ENCODE measurements around the gene DBNDD2.

The DBNDD2 gene

DNA sequence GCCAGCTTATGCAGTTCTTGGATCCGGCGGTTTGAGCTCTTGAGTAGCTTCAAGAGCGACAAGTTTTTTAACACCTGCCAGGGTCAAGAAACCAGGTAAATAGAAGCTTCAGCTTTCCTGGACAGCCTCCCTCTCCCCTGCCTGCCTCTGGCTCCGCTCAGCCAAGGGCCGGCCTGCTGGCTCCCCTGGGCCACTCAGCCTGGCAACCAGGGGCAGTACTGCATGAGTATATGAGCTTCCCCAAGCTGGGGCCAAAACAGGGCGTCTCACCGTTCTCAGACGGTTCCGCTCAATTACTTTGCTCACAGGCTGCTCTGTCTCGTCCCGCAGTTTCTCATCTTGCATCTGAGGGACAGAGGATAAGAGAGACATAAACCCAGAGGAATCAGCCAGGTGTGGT, 30.8 kb upstream of the DBNDD2 start:
- no peak for TF ChIP-seq TAF1 (IDR thresholded peaks at IDR 0.05; ENCODE audit: borderline replicate concordance, insufficient read depth, low read length)
- TF ChIP-seq FOXP2 (optimal IDR thresholded peaks at IDR 0.05; ENCODE audit: borderline replicate concordance, extremely low read depth, extremely low read length, insufficient read depth) = no peak
- TF ChIP-seq POLR2AphosphoS5 (IDR thresholded peaks at IDR 0.05; ENCODE audit: low read depth, low read length) = no peak
- no peak for TF ChIP-seq SIN3A (IDR thresholded peaks at IDR 0.05; ENCODE audit: borderline replicate concordance, insufficient read depth, low read length)
- TF ChIP-seq, protein P1, sequence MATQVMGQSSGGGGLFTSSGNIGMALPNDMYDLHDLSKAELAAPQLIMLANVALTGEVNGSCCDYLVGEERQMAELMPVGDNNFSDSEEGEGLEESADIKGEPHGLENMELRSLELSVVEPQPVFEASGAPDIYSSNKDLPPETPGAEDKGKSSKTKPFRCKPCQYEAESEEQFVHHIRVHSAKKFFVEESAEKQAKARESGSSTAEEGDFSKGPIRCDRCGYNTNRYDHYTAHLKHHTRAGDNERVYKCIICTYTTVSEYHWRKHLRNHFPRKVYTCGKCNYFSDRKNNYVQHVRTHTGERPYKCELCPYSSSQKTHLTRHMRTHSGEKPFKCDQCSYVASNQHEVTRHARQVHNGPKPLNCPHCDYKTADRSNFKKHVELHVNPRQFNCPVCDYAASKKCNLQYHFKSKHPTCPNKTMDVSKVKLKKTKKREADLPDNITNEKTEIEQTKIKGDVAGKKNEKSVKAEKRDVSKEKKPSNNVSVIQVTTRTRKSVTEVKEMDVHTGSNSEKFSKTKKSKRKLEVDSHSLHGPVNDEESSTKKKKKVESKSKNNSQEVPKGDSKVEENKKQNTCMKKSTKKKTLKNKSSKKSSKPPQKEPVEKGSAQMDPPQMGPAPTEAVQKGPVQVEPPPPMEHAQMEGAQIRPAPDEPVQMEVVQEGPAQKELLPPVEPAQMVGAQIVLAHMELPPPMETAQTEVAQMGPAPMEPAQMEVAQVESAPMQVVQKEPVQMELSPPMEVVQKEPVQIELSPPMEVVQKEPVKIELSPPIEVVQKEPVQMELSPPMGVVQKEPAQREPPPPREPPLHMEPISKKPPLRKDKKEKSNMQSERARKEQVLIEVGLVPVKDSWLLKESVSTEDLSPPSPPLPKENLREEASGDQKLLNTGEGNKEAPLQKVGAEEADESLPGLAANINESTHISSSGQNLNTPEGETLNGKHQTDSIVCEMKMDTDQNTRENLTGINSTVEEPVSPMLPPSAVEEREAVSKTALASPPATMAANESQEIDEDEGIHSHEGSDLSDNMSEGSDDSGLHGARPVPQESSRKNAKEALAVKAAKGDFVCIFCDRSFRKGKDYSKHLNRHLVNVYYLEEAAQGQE (IDR thresholded peaks at IDR 0.05; ENCODE audit: insufficient read depth in 1 of 2, low read depth in 2 of 2, low read length in 2 of 2) = no peak

DNA sequence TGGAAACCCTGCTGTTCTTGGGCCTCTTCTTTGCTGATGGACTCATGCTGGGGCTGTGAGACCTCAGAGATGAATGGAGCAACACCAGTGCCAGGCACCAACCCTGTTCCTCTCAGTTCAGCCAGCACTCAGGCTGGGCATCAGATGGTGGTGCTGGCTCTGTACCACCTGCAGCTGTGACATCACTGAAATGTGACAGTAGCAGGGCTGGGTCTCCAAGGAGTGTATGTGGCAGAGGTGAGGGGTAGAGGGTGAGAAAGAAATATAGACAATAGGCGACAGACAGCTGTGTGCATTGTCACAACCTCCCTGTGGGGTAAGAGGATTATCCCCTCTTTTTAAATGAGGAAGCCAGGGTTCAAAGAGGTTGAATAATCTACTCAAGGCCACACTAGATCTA, 29.9 kb upstream of the DBNDD2 start, which contains the start of gene TP53TG5:
Gene TP53TG5 (minus strand): TSS at position 135 of the 400 bp plus-strand sequence. CDS start 89 bp downstream, at position 46.
- no peak for TF ChIP-seq FOXP2 (optimal IDR thresholded peaks at IDR 0.05; ENCODE audit: borderline replicate concordance, extremely low read depth, extremely low read length, insufficient read depth)
- TF ChIP-seq SIN3A (IDR thresholded peaks at IDR 0.05; ENCODE audit: borderline replicate concordance, insufficient read depth, low read length) = no peak
- TF ChIP-seq TAF1 (IDR thresholded peaks at IDR 0.05; ENCODE audit: borderline replicate concordance, insufficient read depth, low read length) = no peak
- TF ChIP-seq, protein P1 (IDR thresholded peaks at IDR 0.05; ENCODE audit: insufficient read depth in 1 of 2, low read depth in 2 of 2, low read length in 2 of 2) = no peak
- no peak for TF ChIP-seq POLR2AphosphoS5 (IDR thresholded peaks at IDR 0.05; ENCODE audit: low read depth, low read length)

DNA sequence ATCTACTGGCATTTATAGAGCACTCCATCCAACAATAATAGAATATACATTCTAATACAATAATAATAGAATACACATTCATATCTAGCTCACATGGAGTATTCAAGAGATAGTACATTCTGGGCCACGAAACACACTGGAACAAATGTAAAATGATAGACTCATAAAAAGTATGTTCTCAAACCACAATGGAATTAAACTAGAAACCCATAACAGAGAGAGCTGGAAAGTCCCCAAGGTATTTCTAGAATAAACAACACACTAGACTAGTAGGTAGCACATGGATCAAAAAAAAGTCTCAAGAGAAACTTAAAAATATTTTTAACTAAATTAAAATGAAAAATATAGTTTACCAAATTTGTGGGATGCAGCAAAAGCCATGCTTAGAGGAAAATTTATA, 20.8 kb upstream of the DBNDD2 start:
- TF ChIP-seq SIN3A (IDR thresholded peaks at IDR 0.05; ENCODE audit: borderline replicate concordance, insufficient read depth, low read length) = no peak
- TF ChIP-seq FOXP2 (optimal IDR thresholded peaks at IDR 0.05; ENCODE audit: borderline replicate concordance, extremely low read depth, extremely low read length, insufficient read depth) = no peak
- no peak for TF ChIP-seq POLR2AphosphoS5 (IDR thresholded peaks at IDR 0.05; ENCODE audit: low read depth, low read length)
- TF ChIP-seq, protein P1 (IDR thresholded peaks at IDR 0.05; ENCODE audit: insufficient read depth in 1 of 2, low read depth in 2 of 2, low read length in 2 of 2) = no peak
- TF ChIP-seq TAF1 (IDR thresholded peaks at IDR 0.05; ENCODE audit: borderline replicate concordance, insufficient read depth, low read length) = no peak

DNA sequence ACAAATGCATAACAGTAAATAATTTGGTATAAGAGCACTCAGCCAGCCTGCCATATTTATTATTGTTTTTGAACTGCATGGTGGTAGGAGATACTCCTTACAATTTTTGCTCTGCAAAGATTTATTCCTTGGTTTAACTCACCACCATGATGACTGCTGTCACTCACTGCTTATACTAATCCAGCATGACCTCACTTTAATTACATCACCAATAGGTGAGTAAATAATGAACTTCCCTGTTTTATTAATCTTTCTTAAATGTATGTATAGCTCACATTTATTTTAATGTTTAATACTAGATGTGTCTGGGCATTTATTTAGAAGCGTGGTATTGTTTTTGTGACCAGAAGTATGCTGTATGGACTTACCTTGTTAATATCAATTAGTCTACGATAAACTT, 17.2 kb upstream of the DBNDD2 start:
- TF ChIP-seq, protein P1 (IDR thresholded peaks at IDR 0.05; ENCODE audit: insufficient read depth in 1 of 2, low read depth in 2 of 2, low read length in 2 of 2) = no peak
- TF ChIP-seq FOXP2 (optimal IDR thresholded peaks at IDR 0.05; ENCODE audit: borderline replicate concordance, extremely low read depth, extremely low read length, insufficient read depth) (no peak), TAF1 (IDR thresholded peaks at IDR 0.05; ENCODE audit: borderline replicate concordance, insufficient read depth, low read length) (no peak), SIN3A (IDR thresholded peaks at IDR 0.05; ENCODE audit: borderline replicate concordance, insufficient read depth, low read length) (no peak), POLR2AphosphoS5 (IDR thresholded peaks at IDR 0.05; ENCODE audit: low read depth, low read length) (no peak)

DNA sequence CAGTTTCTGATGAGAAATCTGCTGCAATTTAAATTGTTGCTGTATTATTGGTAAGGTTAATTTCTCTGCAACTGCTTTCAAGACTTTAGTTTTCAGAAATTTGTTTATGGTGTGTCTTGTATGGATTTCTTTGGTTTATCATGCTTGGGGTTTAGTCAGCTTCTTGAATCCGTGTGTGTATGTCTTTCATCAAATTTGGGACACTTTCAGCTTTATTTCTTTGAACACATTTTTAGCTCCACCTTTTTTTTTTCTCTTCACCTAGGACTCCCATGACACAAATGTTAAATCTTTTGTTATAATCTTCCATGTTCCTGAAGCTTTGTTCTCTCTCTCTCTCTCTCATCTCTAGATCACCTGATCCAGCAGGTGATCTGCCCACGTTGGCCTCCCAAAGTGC, 16.5 kb upstream of the DBNDD2 start:
- TF ChIP-seq POLR2AphosphoS5 (IDR thresholded peaks at IDR 0.05; ENCODE audit: low read depth, low read length) = no peak
- no peak for TF ChIP-seq FOXP2 (optimal IDR thresholded peaks at IDR 0.05; ENCODE audit: borderline replicate concordance, extremely low read depth, extremely low read length, insufficient read depth)
- no peak for TF ChIP-seq SIN3A (IDR thresholded peaks at IDR 0.05; ENCODE audit: borderline replicate concordance, insufficient read depth, low read length)
- TF ChIP-seq TAF1 (IDR thresholded peaks at IDR 0.05; ENCODE audit: borderline replicate concordance, insufficient read depth, low read length) = no peak
- TF ChIP-seq, protein P1 (IDR thresholded peaks at IDR 0.05; ENCODE audit: insufficient read depth in 1 of 2, low read depth in 2 of 2, low read length in 2 of 2) = no peak
